Right atrium auricular region (tissue), 2 donors: ENCODE measurements around the gene KLHL40. TPM values are rescaled to one million over a fixed set of nuclear protein-coding genes. Genes with fewer than 3 reads are reported as not detected.

Experiments
- DNase-seq: peaks from one replicate; pipeline ENCODE4 v3.0.0-alpha.2; 2019; ENCODE audit warnings: low spot score
- H3K27ac ChIP-seq, 2 donors: fragments of 200-600 bp; sonication (generic); 1 replicate in 1 of 2; 2 replicates in 1 of 2; pipeline ENCODE4 v1.5.1; 2016 to 2019
- H3K27me3 ChIP-seq, 2 donors: fragments of 200-600 bp; sonication (generic); one replicate each; pipeline versions ENCODE4 v1.5.1 to v1.6.0; 2017 to 2019
- H3K36me3 ChIP-seq: fragments of 200-600 bp; sonication (generic); one replicate; pipeline ENCODE4 v1.5.1; 2016
- H3K4me1 ChIP-seq, 2 donors: fragments of 200-600 bp; sonication (generic); one replicate each; pipeline versions ENCODE4 v1.5.1 to v1.6.0; 2017 to 2019
- H3K4me3 ChIP-seq, 2 donors: fragments of 200-600 bp; sonication (generic); 1 replicate in 1 of 2; 2 replicates in 1 of 2; pipeline ENCODE4 v1.5.1; 2017 to 2019; ENCODE audit warnings: mild to moderate bottlenecking in 1 of 2, moderate library complexity in 1 of 2
- H3K9me3 ChIP-seq, 2 donors: fragments of 200-600 bp; sonication (generic); one replicate each; pipeline ENCODE4 v1.5.1; 2019
- total RNA-seq, 2 donors: library from RNA; depleted of rRNA; stranded (reverse); fragments of >200 nt; gene quantifications; one replicate each; pipeline ENCODE4 v1.1.0, GENCODE V29; 2016
- TF ChIP-seq, protein P1 (sequence below), 2 donors: fragments of 200-600 bp; sonication (generic); IDR thresholded peaks; one replicate each; pipeline ENCODE4 v1.5.1; 2019; ENCODE audit warnings: antibody characterized with exemption in 2 of 2

Gene KLHL40
- total RNA-seq, 2 donors from 2014 or later, result 0.15 to 0.63 TPM

DNA sequence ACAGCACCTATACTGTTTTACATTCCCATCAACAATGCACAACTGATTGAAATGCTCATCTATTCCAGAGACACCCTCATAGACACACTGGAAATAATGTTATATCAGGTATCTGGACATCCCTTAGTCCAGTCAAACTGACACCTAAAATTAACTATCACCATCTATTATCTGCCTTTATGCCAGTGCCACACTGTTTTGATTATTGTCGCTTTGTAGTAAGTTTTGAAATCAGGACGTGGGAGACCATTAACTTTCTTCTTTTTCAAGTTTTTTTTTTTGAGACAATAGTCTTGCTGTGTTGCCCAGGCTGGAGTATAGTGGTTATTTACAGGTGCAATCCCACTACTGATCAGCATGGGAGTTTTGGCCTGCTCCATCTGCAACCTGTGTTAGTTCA, 9.4 kb upstream of the KLHL40 start:
- Histone ChIP-seq H3K27me3 (no peaks in the 10 kb centered on the region), H3K4me1 (no peaks in the 10 kb centered on the region), H3K27ac (no peak overlapping the region), H3K36me3 (no peaks in the 10 kb centered on the region), H3K9me3 (peaks cover 0 to 10% of the 10 kb centered on the region in 2 donors), H3K4me3 (no peak overlapping the region)
- TF ChIP-seq, protein P1, sequence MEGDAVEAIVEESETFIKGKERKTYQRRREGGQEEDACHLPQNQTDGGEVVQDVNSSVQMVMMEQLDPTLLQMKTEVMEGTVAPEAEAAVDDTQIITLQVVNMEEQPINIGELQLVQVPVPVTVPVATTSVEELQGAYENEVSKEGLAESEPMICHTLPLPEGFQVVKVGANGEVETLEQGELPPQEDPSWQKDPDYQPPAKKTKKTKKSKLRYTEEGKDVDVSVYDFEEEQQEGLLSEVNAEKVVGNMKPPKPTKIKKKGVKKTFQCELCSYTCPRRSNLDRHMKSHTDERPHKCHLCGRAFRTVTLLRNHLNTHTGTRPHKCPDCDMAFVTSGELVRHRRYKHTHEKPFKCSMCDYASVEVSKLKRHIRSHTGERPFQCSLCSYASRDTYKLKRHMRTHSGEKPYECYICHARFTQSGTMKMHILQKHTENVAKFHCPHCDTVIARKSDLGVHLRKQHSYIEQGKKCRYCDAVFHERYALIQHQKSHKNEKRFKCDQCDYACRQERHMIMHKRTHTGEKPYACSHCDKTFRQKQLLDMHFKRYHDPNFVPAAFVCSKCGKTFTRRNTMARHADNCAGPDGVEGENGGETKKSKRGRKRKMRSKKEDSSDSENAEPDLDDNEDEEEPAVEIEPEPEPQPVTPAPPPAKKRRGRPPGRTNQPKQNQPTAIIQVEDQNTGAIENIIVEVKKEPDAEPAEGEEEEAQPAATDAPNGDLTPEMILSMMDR (IDR thresholded peaks at IDR 0.05), result no peak
- DNase-seq, result no peak

DNA sequence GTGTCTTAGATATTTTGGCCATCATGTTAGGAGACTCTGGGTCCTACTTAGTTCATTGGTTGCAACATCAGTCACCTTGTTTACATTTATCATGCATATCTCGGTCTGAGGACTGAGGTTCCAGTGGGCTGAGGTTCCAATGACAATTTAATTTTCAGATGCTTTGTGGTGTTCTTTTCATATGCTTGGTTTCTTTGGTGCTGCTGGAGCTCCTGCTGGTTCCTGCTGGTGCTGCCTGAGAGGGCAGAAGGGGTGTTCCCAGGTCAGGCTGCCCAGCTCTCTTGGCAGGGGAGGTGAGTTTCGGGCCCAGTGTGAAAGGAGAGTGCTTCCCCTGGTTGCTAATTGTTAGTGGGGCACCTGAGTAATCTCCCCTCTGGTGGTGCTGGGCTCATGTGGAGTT, 6.9 kb upstream of the KLHL40 start:
- no peak overlapping the region for H3K27ac ChIP-seq
- no peak for DNase-seq
- H3K36me3 ChIP-seq, result no peaks in the 10 kb centered on the region
- no peaks in the 10 kb centered on the region for H3K27me3 ChIP-seq
- TF ChIP-seq, protein P1 (IDR thresholded peaks at IDR 0.05), result no peak
- no peak overlapping the region for H3K4me3 ChIP-seq
- H3K9me3 ChIP-seq, result peaks cover 0 to 10% of the 10 kb centered on the region in 2 donors
- H3K4me1 ChIP-seq, result peaks cover 0 to 3% of the 10 kb centered on the region in 2 donors

DNA sequence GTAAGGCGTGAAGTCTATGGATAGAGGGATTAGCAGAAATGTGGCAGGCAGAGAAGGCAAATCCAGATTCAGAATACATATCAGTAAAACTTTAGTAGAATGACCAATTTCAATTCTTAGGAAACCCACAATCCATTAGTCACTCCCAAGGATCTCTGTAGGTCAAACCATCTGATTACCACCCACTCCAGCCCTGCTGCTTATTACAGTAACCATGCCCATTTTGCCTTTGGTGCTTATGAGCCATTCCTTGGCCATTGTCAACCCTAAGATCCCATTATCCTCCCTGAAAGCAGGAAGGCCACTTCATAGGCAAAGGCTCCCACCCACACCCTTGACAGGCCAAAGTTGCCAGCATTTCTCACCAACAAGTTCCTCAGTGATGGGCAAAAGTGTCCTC, 5.1 kb upstream of the KLHL40 start:
- no peak for DNase-seq
- peaks cover 0 to 10% of the 10 kb centered on the region in 2 donors for H3K9me3 ChIP-seq
- H3K27ac ChIP-seq, result no peak overlapping the region
- no peak overlapping the region for H3K4me3 ChIP-seq
- no peaks in the 10 kb centered on the region for H3K27me3 ChIP-seq
- peaks cover 0 to 17% of the 10 kb centered on the region in 2 donors for H3K4me1 ChIP-seq
- TF ChIP-seq, protein P1 (IDR thresholded peaks at IDR 0.05), result no peak
- H3K36me3 ChIP-seq, result no peaks in the 10 kb centered on the region

DNA sequence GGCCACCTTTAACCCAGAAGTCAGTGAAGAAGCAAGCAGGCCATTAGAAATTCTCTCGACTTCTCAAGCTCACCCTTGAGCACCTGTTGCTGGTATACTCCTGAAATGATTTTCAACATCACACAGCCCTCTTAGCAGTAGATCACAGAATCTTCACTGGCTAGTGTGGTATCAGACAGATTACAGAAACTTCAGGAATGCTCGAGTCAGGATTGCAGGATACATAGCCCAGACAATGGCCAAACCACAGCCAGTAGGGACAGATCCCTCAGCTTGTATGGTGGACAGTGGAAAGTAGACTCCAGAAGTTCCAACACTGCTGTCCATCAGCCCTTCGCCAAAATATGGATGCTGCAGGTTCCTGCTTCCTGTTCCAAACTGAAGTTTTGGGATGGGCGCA, 4.5 kb upstream of the KLHL40 start:
- Histone ChIP-seq H3K36me3 (no peaks in the 10 kb centered on the region), H3K4me3 (no peak overlapping the region), H3K27me3 (no peaks in the 10 kb centered on the region), H3K27ac (no peak overlapping the region), H3K9me3 (peaks cover 0 to 6% of the 10 kb centered on the region in 2 donors), H3K4me1 (peaks cover 0 to 23% of the 10 kb centered on the region in 2 donors)
- TF ChIP-seq, protein P1 (IDR thresholded peaks at IDR 0.05), result no peak
- DNase-seq, result no peak

DNA sequence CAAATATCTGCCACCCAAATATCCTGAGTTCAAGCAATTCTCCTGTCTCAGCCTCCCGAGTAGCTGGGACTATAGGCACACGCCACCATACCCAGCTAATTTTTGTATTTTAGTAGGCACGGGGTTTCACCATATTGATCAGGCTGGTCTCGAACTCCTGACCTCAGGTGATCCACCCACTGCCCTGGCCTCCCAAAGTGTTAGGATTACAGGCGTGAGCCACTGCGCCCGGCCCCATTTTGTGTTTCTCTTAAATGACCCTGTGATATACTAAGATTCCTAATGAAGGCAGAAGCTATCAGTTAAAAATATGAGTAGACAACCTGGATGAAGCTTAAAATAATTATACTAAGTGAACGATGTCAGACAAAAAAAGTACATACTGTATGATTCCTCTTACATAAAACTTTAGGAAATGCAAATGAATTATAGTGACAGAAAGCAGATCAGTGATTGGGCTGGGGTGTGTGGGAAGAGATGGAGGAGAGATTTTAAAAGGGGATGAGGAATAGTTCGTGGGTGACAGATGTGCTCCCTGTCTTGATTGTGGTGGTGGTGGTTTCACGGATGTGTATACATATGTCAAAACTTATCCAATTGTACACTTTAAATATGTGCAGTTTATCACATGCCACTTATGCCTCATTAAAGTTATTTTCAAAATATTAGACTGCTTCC, 3.8 kb upstream of the KLHL40 start:
- no peaks in the 10 kb centered on the region for H3K27me3 ChIP-seq
- H3K4me1 ChIP-seq, result peaks cover 0 to 23% of the 10 kb centered on the region in 2 donors
- no peaks in the 10 kb centered on the region for H3K36me3 ChIP-seq
- no peak overlapping the region for H3K4me3 ChIP-seq
- H3K27ac ChIP-seq, result no peak overlapping the region
- no peak for DNase-seq
- TF ChIP-seq, protein P1 (IDR thresholded peaks at IDR 0.05), result no peak
- H3K9me3 ChIP-seq, result no peaks in the 10 kb centered on the region
